ENCODE results near the gene SMAD1. TPM values are rescaled to one million over a fixed set of nuclear protein-coding genes. Genes with fewer than 3 reads are reported as not detected.
A peak's percentile ranks its signal among the peaks of the same experiment; 100 is the strongest.

The SMAD1 gene
- 10 to 100 TPM; 53.2 to 64.2 (median 57.3) TPM for polyA plus RNA-seq (ENCODE audit: insufficient read length in 4 of 4)

DNA sequence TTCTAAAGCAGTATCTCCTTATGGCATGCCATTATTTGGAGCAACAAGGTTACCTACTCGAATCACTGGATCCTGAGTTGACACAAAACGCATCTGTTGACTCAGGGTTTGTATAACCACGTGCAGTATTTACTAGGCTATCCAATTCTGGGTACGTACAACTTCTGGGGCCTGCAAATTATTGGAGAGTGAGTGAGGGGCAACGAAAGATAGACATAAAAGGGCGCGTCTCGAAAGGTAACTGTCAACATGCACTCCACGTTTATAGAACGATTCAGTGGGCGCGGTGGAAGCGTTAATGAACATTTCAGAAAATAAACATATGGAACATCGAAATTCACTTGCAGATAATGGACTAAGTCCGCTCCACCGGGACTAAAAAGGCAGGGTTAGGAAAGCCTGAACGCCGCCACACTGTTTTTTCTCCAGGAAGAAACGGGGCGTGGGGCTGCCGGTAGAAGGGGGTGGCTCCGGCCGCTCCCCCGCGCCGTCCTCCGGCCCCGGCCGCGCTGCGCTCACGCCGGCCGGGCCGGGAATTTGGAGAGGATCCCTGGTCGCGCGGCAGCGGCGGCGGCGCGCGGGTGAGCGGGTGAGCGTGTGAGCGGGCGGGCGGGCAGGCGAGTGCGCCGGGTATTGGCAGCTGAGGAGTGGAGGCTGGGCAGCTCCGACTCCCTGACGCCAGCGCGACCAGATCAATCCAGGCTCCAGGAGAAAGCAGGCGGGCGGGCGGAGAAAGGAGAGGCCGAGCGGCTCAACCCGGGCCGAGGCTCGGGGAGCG is at the start of gene SMAD1:
TSS of gene SMAD1 (plus strand) at position 690 of the 778 bp plus-strand sequence. CDS start 32,761 bp downstream, outside the sequence.
- DNase-seq (ENCODE audit: low read depth in 4 of 4, low spot score in 3 of 4), result peak in 3 of 4 donors; percentile 46 to 68 (median 64)

DNA sequence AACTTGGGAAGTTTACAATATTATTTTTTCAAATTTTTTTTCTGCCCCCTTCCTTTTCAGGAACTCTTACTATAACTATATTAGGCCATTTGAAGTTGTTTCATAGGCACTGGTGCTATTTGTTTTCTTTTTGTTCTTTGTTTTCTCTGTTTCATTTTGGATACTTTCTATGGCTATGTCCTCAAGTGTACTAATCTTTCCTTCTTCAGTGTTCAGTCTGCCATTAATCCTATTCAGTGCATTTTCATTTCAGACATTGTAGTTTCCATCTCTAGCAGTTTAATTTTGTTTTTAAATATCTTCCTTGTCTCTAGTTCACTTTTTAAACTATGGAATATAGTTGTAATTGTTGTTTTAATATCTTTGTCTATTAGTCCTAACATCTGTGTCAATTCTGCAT is 48.0 kb upstream of the SMAD1 start:
- no peak for DNase-seq (ENCODE audit: low read depth in 4 of 4, low spot score in 3 of 4)

DNA sequence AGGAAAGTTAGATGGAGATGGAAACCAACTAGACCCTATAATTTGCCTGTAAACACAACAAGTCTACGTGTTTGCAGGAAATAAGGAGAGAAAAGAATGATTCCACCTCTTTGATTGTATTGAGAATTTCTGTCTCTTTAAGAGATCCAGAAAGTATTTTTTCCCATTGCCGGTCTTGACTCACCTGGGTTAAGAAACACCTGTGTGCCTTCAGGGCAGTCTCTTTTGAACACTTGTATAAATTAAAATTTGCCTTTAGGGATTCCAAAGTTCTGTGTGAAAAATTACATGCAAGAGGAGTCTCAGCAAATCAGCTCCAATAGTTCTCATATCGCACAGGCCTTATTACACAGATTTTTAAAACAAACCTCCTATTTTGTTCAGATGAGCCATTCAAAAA is 46.0 kb upstream of the SMAD1 start:
- no peak for DNase-seq (ENCODE audit: low read depth in 4 of 4, low spot score in 3 of 4)

DNA sequence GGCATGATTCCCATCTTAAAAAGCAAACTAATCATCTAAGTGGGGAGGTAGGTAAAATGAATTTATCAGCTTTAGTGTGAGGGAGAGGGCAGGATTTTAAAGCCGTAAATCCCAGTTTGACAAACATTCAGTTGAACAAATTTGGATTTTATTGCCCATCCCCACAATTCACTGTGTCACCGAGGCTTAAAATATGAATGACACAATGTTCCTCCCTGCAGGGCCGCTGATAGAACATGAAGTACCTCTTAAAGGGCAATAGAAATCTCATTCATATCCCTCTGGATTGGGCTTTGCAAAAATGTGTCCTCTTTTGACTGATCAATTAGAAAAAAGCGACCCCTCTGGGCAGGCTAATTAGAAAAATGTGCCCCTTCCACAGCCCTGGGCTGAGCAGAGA is 45.5 kb upstream of the SMAD1 start:
- DNase-seq (ENCODE audit: low read depth in 4 of 4, low spot score in 3 of 4), result no peak

DNA sequence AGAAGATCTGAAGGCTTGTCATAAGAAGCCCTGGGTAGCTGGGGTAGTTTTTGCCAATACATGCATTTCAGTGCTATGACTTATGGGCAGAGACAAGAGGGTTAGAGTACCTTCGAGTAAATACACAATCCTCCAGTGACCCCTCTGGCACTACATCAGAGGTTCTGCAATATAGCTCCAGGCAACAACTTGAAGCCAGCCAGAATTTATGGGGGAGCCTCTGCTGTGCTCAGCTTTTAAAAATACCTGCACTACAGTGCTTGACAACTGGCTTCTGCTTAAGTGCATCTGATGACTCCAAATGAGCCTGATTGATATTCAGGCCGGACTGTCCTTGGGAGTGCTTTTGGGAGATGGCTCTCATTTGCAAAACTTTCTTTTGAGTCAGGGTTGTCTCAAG is 44.9 kb upstream of the SMAD1 start:
- DNase-seq (ENCODE audit: low read depth in 4 of 4, low spot score in 3 of 4), result no peak

DNA sequence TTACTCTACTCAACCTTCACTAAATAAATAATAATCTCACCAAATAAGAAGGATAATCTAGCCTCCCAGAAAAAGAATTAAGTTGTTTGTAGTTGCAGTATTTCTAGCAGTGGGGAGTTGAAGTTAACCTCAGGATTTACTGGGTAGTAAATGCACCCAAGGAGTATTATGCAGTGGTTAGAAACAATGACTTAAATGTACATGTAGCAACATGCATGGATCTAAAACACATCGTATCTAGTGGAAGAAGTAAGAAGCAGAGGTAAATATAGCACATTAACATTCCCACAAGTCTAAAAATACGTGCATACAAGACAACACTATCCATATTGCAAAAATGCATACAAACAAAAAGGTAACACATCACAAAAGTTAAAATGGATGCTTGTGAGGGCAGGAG is 44.2 kb upstream of the SMAD1 start:
- no peak for DNase-seq (ENCODE audit: low read depth in 4 of 4, low spot score in 3 of 4)

DNA sequence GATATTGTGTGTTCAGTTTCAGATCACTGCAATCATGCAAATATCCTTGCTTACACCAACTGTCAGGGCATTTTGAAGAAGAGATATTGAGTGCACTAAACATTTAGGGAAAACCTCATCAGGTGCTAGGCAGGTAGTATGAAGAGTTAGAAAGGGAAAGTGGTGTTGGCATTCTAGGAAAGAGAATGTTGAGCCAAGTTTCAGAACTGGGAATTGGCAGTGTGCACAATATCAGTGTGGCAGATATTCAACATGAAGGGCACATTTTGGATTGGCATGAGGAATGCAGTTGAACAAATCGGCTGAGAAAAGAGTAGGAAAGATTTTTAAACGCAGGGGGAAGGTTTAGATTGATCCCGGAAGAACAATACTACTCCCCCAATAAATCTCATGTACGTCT is 43.4 kb upstream of the SMAD1 start:
- DNase-seq (ENCODE audit: low read depth in 4 of 4, low spot score in 3 of 4), result no peak

DNA sequence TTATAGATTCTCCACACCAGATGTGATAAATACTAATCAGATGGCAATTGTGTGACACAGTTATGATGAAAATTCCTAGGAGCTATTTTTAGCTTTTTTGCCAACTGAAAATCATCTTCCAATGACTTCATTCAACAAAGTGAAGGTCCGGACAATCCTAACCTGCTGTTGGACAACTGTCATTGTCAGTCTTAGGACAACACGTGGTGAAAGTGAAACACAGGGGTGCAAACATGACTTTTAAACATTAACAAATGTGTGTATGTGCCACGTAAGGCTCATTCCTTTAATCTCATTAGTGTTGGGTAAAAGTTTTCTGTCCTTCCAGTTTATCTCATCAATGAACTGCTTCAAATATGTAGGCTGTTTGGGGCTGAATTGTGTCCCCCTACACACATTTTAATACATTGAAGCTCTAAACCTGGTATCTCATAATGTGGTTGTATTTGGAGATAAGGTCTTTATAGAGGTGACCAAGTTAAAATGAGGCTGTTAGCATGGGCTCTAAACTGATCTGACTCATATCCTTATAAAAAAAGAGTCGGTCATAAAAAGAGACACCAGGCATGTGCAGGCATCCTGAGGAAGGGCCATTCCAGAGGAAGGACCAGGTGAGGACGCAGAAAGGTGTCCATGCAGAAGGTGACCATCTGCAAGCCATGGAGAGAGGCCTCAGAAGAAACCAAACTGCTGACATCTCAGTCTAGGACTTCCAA is 41.2 kb upstream of the SMAD1 start:
- no peak for DNase-seq (ENCODE audit: low read depth in 4 of 4, low spot score in 3 of 4)

DNA sequence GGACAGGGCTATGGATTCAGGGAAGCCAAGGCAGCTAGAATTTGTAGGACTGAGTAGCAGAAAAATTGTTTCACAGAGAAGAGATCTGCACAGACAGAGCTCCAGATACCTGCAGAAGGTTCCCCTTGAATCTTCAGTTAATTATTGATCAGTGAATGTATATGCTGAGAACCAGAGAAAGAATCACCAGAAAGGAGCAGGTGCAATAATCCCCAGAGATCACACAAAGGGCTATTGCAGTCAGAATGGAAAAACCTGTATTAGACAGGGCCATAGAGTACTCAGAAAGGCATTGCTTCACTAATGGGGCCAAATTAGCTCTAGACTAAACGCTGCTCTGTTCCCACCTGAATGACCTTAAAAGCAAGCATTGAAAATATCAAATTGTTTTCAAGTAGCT is 35.5 kb upstream of the SMAD1 start:
- DNase-seq (ENCODE audit: low read depth in 4 of 4, low spot score in 3 of 4), result no peak

DNA sequence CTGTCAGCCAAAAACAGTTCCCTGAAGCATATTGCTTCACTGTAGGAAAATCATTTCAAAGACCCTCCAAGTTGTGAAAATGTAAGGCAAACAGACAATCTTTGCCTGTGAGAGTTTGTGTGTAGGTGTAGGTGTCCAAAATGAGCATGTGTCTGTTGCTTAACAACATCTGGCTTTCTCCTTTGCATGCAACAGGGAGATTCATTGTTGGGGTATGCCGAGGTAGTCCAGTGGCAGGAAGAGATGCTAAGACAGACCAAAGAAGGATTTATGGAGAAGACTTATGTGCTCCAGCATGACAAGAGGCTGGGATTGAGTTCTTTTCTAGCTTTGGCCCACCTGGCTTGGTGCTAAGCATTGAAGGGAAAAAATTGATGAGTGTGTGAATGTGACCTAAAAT is 29.8 kb upstream of the SMAD1 start:
- DNase-seq (ENCODE audit: low read depth in 4 of 4, low spot score in 3 of 4), result no peak

DNA sequence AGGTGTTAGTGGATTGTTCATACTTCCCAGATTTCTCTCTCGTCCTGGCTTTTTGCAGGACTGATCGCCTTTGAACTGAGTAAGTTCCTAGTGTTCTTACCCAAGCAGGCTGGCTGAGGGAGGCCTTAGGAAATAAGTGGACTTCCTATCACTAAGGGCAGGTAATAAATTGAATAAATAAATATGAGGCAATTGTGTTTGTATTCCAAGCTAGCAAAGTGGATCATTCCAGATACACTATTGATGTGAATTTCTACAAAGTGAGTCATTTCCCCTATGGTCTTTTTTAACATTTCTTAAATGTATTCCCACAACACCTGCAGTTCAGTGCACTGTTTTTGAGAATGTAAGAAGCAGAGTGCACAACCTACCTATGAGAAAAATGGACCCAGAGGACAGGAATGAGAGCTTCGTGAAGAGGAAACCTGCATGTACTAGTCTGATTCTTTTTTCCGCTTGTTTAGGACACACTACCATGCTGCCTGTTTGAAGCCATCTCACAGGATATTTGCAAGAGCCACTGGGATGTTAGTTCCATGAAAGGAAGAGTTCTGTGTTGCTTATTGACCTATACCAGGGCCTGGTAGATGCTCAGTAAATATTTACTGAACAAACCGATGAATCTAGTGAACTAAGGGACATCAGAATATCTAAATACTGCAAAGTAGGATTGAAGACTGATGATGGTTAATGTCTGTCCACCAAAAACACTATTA is 29.0 kb upstream of the SMAD1 start:
- DNase-seq (ENCODE audit: low read depth in 4 of 4, low spot score in 3 of 4), result no peak

DNA sequence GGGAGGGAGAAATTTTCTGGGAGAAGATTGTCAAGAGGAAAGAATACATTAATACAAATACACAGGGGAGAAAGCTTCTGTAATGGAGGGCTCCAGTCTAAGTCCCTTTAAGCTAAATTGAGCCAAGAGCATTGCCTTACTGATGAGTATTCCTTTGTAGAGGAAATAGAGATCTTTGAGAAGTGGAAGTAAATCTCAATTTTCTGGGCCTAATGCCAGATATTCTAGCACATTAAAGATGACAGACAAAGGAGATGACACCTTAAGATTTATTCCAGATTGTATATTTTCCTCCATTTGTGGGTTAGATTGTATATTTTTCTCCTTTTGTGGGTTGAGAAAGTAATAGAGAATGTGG is 28.5 kb upstream of the SMAD1 start:
- no peak for DNase-seq (ENCODE audit: low read depth in 4 of 4, low spot score in 3 of 4)

DNA sequence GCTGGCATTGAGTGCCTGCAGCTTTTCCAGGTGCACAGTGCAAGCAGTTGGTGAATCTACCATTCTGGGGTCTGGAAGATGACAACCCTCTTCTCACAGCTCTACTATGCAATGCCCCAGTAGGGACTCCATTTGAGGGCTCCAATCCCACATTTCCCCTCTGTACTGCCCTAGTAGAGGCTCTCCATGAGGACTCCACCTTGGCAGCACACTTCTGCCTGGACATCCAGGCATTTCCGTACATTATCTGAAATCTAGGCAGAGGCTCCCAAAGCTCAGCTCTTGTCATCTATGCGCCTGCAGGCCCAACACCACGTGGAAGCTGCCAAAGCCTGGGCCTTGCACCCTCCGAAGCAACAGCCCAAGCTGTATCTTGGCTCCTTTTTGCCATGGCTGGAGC is 8.4 kb upstream of the SMAD1 start:
- DNase-seq (ENCODE audit: low read depth in 4 of 4, low spot score in 3 of 4), result no peak

DNA sequence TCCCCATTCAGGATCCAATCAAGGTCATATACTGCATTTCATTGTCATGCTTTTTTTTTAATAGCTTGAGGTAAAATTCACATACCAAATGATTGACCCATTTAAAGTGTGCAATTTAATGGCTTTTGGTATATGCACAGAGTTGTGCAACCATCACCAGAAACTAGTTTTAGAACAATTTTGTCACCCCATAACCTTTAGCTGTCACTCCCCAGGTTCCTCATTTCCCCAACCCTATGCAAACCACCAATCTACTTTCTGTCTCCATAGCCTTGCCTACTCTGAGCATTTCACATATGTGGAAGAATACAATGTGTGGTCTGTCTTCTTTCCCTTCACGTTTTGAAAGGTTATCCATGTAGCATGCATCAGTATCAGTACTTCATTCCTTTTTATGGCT is 1.4 kb upstream of the SMAD1 start:
- no peak for DNase-seq (ENCODE audit: low read depth in 4 of 4, low spot score in 3 of 4)

DNA sequence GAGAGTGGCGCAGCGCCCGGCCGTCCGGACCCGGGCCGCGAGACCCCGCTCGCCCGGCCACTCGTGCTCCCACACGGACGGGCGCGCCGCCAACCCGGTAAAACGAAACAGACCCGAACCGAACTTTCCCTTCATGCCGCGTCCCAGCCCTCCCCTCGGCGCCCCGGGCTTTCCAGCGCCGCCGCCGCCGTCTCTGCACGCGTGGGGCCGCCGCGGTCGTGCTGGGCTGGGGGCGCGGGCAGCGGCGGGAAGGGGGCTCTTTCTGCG is 222 bp downstream of the SMAD1 start:
- no peak for DNase-seq (ENCODE audit: low read depth in 4 of 4, low spot score in 3 of 4)

DNA sequence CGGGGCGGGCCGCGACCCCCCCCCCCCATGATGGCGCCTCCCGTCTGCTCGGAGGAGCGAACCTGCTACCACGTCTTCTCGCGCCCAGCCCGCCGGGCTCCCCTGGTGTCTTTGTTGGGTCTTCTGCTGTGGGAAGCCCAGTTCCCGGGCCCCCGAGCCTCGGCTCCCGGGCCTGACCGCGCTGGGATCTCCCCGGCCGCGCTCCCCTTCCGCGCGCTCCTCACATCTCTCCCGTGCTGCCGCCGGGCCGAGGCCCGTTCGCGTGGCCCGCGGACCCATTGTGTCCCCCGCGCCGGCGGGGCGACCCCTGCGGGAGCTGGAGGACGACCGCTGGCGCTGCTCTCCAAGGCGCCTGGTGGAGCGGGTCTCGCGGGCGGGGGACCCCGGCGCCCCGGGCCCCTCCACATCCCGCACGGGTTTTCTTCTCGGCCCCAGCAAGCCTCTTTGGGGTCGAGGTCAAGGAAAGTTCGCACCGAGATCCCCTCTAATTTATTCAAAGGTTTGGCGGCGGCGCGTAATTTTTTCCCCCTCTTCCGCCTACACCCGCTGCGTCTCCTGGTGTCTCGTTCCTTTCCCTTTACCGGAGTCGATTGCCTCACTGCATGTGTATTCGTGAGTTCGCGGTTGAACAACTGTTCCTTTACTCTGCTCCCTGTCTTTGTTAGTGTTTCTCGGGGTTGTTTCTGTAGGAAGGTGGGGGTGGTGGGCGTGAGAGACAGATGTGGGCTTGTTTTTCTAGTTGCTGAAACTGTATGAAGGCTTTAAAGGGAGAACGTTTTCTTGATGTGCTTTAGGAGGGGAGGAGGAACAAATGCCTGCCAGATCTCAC is 770 bp downstream of the SMAD1 start:
- DNase-seq (ENCODE audit: low read depth in 4 of 4, low spot score in 3 of 4), result peak in 2 of 4 donors; percentile 67 to 73

DNA sequence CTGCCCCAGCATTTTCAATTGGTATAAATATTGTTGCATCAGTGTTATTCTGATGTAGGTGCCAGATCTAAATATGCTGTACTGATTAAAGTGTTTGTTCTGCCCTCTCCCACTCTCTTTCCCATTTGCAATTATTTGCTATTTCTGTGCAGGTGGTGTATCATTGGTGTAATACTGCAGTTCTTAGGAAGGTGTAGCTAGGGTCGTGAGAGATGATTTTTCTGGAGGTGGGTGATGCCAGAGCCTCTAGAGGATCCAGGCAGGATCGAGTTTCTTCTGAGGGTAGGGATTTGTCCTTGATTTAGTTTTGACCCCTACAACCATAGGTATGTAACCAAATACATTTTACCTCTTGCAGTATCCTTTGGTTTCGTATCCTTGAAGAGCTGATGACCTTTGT is 1.9 kb downstream of the SMAD1 start:
- DNase-seq (ENCODE audit: low read depth in 4 of 4, low spot score in 3 of 4), result no peak

DNA sequence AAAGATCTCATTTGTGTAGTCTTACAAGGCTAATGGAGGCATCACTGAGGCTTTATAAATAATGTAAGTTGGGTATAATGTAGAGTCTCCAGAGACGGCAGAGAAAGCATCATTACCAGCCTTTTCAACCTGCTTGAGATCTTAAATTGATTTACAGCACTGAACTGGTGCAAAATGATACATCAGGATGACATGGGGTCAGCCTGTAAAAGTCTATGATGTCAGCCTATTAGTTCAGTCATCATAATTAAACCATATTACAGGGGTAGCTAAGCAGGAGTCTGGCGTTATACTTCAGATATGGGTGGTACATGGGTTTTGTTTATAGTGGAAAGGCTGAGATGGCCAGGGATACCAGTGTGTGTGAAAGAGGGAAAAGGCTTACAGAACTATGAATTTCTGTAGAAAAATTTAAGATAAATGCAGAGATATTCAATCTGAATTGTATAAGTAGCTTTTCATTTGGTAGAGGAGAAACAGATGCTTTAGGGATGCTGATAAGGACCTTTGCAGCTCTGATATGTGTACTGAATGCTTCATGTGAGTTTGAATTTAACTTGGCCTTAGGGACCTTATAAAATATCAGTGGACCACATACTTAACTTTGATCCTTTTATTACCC is 2.7 kb downstream of the SMAD1 start:
- no peak for DNase-seq (ENCODE audit: low read depth in 4 of 4, low spot score in 3 of 4)

DNA sequence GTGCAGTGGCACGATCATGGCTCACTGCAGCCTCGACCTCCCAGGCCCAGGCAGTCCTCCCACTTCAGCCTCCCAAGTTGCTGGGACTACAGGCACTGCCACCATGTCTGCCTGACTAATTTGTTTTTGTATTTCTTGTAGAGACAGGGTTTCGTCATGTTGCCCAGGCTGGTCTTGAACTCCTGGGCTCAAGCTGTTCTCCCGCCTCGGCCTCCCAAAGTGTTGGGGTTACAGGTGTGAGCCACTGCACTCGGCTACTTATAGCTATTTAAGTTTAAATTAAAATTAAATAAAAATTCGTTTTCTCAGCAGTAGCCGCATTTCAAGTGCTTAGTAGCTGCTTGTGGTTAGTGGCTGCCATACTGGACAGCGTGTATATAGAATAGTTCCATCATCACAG is 3.5 kb downstream of the SMAD1 start:
- DNase-seq (ENCODE audit: low read depth in 4 of 4, low spot score in 3 of 4), result no peak

DNA sequence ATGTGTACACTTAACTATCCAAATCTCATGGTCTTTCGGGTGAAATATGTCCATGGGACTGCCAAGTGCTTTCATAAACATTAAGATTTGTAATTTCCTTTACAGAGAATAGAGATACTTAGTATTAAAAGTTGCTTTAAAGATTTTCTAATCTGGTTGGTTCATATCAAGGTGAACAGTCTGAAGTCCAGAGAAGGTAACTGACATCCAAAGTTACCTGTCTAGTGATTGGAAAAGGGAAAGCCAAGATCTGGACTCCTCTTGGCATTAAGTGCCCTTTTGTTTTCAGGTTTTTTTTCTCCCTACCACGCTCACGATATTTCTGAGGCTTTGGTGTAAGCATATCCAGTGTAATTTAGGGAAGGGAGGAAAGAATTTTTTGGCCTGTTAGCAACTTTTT is 5.0 kb downstream of the SMAD1 start:
- DNase-seq (ENCODE audit: low read depth in 4 of 4, low spot score in 3 of 4), result no peak

DNA sequence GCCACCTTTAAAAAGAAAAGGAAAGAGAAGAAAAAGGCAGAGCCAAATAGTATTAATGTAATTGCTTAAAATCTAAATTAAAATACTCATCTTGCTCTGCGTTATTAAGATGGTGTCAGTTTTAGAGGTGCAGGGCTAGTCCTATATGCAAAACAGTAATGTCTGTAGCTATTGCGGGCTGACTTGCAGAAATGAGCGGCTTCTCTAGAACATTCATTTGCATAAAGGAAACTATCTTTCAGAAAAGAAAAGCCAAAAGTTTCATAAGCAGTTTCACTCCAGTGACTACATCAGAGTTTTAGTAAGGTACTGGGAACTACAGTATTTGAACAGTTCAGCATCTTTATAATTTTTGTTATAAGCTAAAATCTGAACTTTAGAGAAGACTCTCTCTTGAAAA is 6.0 kb downstream of the SMAD1 start:
- DNase-seq (ENCODE audit: low read depth in 4 of 4, low spot score in 3 of 4), result no peak

All from left renal pelvis (tissue), 4 donors.